HuH-7 (cell line): Measurements from ENCODE around the gene PHLDB2.

Source experiments
- DNase-seq: peaks from one replicate; pipeline ENCODE4 v3.0.0; 2011; ENCODE audit warnings: low spot score

The PHLDB2 gene

DNA sequence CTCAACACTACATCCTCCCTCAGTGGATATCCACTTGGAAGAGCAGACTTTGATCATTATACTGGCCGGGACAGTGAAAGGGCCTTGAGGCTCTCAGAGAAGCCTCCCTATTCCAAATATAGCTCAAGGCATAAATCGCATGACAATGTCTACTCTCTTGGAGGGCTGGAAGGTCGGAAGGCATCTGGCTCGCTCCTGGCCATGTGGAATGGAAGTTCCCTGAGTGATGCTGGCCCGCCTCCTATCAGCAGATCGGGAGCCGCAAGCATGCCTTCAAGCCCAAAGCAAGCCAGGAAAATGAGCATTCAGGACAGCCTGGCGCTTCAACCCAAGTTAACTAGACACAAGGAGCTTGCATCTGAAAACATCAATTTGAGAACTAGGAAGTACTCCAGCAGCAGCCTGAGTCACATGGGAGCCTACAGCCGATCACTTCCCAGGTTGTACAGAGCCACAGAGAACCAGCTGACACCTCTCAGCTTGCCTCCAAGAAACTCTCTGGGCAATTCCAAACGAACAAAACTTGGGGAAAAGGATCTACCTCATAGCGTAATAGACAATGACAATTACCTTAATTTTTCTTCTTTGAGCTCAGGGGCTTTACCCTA, 25.4 kb downstream of the PHLDB2 start:
- DNase-seq: no peak

- no peak for DNase-seq
These were observed 26.5 kb downstream of the PHLDB2 start for GRCh38 chr3:111885578-111885977.

GRCh38 chr3:111890051-111890580, 31.1 kb downstream of the PHLDB2 start:
- DNase-seq: no peak

GRCh38 chr3:111892070-111892469, 33.0 kb downstream of the PHLDB2 start:
- no peak for DNase-seq

- no peak for DNase-seq
These were observed 36.0 kb downstream of the PHLDB2 start for GRCh38 chr3:111895071-111895470.

- DNase-seq: no peak
These were observed 40.9 kb downstream of the PHLDB2 start for GRCh38 chr3:111899966-111900365.

GRCh38 chr3:111901637-111902036, 42.6 kb downstream of the PHLDB2 start:
- DNase-seq: no peak

GRCh38 chr3:111902534-111902933, 43.5 kb downstream of the PHLDB2 start:
- DNase-seq: no peak

DNA sequence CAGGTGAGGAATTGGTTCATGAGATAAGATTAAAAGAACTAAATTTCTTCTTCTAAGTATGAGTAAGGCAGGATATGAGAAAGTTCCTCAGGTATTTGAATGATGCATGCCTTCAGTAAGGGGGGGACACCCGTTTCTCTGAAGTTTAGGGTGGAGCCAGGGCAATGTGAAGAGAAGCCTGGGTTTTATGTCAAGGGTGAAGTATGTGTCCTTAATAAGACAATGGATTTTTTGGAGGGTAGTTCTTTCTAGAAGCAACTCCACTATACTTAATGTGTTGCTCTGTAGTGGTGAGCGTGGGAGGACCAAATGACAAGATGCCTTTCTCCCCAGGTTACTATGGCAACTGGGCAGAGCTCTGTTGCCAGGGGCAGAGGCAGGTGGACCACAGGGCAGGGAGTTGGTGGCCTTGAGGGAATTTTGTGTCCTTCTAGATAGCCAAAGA, 44.0 kb downstream of the PHLDB2 start:
- no peak for DNase-seq

DNA sequence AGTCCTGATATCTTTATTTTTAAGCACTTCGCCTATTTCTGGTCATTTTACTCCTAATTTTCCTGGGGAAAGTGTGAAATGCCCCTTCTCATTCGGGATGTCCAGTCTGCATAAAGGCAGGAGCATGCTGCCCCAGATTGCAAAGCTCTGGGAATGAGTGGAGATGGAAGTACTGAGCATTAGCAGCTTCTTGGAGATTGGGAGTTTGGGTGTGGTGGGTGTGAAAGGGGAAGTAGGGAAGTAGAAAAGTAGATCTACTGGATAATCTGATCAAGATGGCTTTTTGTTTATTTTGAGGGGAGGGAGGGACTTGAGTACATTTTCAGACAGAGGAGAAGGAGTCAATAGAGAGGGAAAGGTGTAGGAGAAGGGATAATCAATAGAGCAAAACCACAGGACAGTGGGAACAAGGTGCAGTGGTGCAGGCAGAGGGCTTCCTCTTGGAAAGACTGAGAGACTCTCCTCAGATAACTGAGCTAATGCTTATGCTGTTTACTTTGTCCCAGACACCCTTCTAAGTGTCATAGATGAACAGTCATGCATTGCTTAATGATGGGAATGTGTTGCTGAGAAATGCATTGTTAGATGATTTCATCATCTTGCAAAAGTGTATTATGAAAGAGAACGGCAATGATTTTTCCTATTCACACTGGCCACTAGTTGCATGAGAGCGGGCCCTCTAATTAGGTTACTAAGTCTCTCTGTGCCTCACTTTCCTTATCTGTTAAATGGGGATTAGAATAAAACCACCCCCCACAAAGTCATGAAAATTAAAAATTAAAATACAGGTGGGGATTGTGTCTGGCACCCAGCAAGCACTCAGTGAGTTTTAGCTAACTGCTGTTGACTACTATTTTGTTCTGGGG, 45.5 kb downstream of the PHLDB2 start:
- peak; percentile 30 for DNase-seq

DNA sequence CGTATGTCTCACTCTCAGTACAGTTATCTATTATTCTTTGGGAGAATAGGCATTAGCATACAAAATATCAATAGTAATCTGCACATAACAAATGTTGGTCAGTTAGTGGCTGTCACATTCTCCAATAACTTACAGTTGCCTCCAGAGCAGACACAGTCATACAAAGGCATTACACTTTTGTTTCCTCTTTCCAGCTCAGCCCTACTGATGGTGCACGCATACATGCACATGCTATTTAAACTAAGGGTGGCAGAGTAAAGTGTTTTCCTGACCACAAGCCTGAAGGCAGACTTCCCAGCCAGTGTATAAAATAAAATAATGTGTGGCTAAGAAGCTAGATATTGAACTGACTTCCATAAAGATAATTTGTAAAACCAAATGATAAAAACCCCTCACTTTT, 47.6 kb downstream of the PHLDB2 start:
- no peak for DNase-seq

DNA sequence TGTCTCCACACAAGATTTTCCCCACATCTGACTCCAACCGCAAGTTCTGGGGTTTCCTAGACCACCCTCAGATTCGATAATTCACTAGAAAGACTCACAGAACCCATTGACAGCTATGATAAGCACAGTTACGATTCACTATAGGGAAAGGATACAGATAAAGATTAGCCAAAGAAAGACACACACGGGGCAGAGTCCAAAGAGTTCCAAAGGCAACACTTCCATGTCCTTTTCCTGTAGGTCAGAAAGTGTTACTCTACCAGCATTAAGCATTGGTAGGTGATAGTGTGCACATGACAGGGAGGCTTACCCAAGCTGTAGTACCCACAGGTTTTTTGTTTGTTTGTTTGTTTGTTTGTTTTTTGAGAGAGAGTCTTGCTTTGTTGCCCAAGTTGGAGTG, 48.1 kb downstream of the PHLDB2 start:
- DNase-seq: no peak

DNA sequence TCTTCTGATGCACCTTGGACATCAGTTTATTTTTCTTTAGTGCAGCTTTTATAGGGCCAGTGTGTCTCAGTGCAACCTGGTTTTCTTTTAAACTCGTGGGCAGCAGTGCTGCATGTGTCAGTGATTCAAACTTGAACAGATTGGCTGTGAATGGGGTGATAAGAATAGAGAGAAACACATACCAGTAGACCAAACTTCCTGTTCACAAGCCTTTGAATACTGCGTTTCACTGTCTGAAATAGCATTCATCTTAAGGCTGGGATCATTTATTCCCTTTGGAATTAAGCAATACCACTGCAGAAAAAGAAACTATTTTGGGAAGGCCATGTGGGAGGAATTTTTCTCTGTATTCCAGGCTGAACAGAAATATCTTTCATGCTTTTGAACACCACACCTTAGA, 51.7 kb downstream of the PHLDB2 start:
- no peak for DNase-seq

DNA sequence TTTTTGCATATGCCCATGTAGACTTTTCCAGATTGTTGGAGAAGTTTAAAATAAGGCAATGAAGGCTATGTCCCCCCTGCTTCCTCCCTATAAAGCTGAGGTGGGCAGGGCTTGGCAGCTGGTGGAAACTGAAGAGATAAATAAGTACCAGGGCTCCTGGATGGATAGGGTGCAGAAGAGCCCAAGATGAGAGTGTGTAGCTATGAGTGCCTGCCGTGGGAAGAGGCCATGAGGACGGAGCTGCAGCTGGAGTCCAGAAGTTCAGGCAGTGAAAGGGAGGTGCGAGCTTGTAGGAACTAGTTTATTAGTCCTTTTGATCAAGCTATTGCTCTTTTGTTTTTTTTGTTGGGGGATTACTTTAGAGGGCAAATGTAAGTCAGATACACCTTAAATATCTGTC, 52.4 kb downstream of the PHLDB2 start:
- no peak for DNase-seq

DNA sequence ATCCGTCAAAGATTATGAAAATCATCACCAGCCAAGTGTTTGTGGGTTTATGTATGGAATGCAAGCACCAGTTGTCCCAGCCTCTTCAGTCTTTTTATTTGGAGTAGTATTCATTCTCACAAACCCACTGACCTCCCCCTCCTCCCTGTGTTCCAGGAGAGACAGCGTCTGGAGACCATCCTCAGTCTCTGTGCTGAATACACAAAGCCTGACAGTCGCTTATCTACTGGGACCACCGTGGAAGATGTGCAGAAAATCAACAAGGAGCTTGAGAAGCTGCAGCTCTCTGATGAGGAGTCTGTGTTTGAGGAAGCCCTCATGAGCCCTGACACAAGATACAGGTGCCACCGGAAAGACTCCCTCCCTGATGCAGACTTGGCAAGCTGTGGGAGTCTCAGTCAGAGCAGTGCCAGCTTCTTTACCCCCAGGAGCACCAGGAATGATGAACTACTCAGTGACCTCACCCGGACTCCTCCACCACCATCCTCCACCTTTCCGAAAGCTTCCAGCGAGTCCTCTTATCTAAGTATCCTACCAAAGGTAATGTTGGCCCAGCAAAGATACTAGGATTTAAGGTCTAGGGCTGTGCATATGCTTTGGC, 54.2 kb downstream of the PHLDB2 start:
- DNase-seq: no peak

- DNase-seq: no peak
These were observed 56.8 kb downstream of the PHLDB2 start for GRCh38 chr3:111915905-111916304.

- DNase-seq: no peak
These were observed 58.2 kb downstream of the PHLDB2 start for GRCh38 chr3:111917300-111917699.

GRCh38 chr3:111919370-111920065, 60.5 kb downstream of the PHLDB2 start:
- no peak for DNase-seq

GRCh38 chr3:111921181-111921580, 62.1 kb downstream of the PHLDB2 start:
- DNase-seq: no peak

DNA sequence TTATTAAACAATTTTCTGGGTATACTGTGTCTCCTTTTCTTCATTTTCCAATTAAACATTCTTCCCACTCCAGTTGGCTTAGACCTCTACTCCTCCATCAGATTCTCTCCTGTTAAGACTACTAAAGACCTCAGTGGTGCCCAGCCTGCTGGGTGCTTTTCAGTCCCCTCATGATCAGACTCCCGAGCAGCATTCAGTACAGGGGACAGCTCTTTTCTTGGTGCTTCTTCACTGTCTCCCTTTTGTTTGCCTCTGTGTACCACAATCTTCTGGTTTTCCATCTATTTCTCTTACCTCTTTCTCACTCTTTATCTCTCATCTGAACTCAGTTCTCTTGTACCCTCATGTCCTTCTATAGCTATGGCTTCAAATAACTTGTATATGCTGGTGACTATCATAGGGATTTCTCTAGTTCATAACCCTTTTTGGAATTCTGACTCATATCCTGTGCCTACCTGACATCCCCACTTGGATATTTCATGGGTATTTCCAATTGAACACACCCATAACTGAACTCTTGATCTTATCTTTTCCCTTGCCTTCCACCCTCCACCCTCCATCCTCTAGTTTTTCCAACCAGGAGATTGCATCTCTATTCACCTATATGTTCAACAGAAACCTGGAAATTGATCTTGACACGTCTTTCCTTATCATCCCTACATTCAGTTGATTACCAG, 64.2 kb downstream of the PHLDB2 start:
- no peak for DNase-seq

DNA sequence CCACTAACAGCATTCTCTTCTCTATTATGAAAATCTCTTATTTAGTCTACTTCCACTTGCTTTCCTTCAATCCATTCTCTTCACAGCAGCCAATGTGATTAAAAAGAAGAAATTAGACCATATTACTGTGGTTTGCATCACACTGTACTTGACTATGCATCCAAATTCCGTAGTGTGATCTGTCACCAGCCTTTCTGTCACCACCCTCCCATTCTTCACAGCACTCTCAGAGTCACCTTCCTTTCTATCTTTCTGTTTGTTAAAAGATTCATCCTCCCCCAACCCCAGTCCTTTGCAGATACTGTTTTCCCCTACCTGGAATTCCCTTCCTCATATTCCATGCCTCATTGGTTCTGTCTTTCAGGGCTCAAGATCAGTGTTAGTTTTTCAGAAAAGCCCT, 64.7 kb downstream of the PHLDB2 start:
- no peak for DNase-seq

DNA sequence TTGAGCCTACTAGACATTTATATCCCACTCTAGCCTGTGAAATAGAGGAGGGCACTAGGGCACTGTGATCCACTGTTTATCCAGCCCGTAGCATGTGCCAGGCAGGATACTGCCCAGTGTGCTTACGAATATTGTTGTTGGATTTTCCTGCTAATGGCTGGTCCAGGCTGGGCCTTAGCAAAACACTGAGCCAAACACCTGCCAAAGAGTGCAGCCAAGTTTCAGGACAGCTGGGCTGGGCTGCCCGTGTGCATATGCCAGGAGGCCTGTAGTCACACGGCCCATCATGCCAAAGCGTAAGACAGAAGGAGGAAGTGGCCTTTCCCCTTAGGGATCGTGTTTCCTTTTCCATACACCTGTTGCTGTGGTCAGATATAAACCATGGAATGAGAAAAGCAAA, 65.2 kb downstream of the PHLDB2 start:
- DNase-seq: no peak
